SK-N-SH (cell line): ENCODE measurements around the gene SND1. TPM values are rescaled to one million over a fixed set of nuclear protein-coding genes. Genes with fewer than 3 reads are reported as not detected.

ENCODE experiments used
- CTCF ChIA-PET: fragments of 300-600, 350-600 bp; formaldehyde crosslinking; extraction: SDS; loops from one replicate; lab custom pipeline; 2021; lab: Yijun Ruan, JAX
- POLR2A ChIA-PET: fragments of 350-600 bp; sonication (Branson Sonifier 250); formaldehyde crosslinking; extraction: SDS; loops from one replicate; lab custom pipeline; 2020; ENCODE audit warnings: antibody characterized with exemption, inconsistent platforms; lab: Yijun Ruan, JAX
- DNase-seq: peaks from one replicate; pipeline ENCODE4 v3.0.0; 2012
- H2AFZ ChIP-seq: fragments of 200-600 bp; sonication (generic); 2 replicates; pipeline ENCODE4 v1.8.1; 2016; ENCODE audit warnings: antibody characterized with exemption, mild to moderate bottlenecking, low read depth
- H3F3A ChIP-seq: fragments of 200-600 bp; sonication (generic); replicated peaks from 2 replicates; pipeline ENCODE3; 2016; ENCODE audit warnings: antibody characterized with exemption, mild to moderate bottlenecking; ENCODE audit not compliant: insufficient read depth
- H3K27ac ChIP-seq, 2 experiments: fragments of 200-500 bp in 1 of 2; fragments of 200-600 bp in 1 of 2; sonication (Bioruptor generic) in 1 of 2; sonication (generic), shearing (Covaris generic) in 1 of 2; 2 replicates each; pipeline versions ENCODE4 v1.5.1 to v1.6.1; 2014 to 2016; ENCODE audit warnings: low read depth in 2 of 2, inconsistent platforms in 1 of 2, low read length in 1 of 2, mild to moderate bottlenecking in 1 of 2, mixed read lengths in 1 of 2
- H3K27me3 ChIP-seq: fragments of 200-600 bp; sonication (generic), shearing (Covaris generic); 2 replicates; pipeline ENCODE4 v1.6.1; 2016; ENCODE audit warnings: mixed run types; ENCODE audit not compliant: insufficient read depth
- H3K36me3 ChIP-seq, 2 experiments: fragments of 200-500 bp in 1 of 2; fragments of 200-600 bp in 1 of 2; sonication (Bioruptor generic) in 1 of 2; sonication (generic) in 1 of 2; replicated peaks in 1 of 2; 2 replicates each; pipeline versions ENCODE3 to v1.5.1; 2014 to 2016; ENCODE audit warnings: low read length in 1 of 2, mild to moderate bottlenecking in 1 of 2; ENCODE audit not compliant: insufficient read depth in 2 of 2, control insufficient read depth in 1 of 2
- H3K4me1 ChIP-seq, 2 experiments: fragments of 200-500 bp in 1 of 2; fragments of 200-600 bp in 1 of 2; sonication (Bioruptor generic) in 1 of 2; sonication (generic), shearing (Covaris generic) in 1 of 2; 2 replicates each; pipeline versions ENCODE4 v1.5.1 to v1.6.1; 2014 to 2016; ENCODE audit warnings: low read depth in 1 of 2, low read length in 1 of 2, mixed run types in 1 of 2; ENCODE audit not compliant: insufficient read depth in 2 of 2, control insufficient read depth in 1 of 2
- H3K4me2 ChIP-seq: fragments of 200-600 bp; sonication (generic), shearing (Covaris generic); 2 replicates; pipeline ENCODE4 v1.6.1; 2017; ENCODE audit warnings: mixed run types
- H3K4me3 ChIP-seq, 2 experiments: fragments of 200-500 bp in 1 of 2; fragments of 200-600 bp in 1 of 2; sonication (Bioruptor generic) in 1 of 2; sonication (generic), shearing (Covaris generic) in 1 of 2; 2 replicates each; pipeline versions ENCODE4 v1.5.1 to v1.8.1; 2014 to 2016; ENCODE audit warnings: low read depth in 2 of 2, inconsistent platforms in 1 of 2, low read length in 1 of 2, mild to moderate bottlenecking in 1 of 2, mixed read lengths in 1 of 2, moderate library complexity in 1 of 2
- H3K79me2 ChIP-seq: fragments of 200-600 bp; sonication (generic); 2 replicates; pipeline ENCODE4 v1.8.1; 2017; ENCODE audit warnings: mild to moderate bottlenecking; ENCODE audit not compliant: insufficient read depth
- H3K9ac ChIP-seq: fragments of 200-600 bp; sonication (generic); 2 replicates; pipeline ENCODE4 v1.6.1; 2017; ENCODE audit warnings: mixed run types
- H3K9me2 ChIP-seq: fragments of 200-600 bp; sonication (generic); 2 replicates; pipeline ENCODE4 v1.6.1; 2017; ENCODE audit warnings: mixed run types
- H3K9me3 ChIP-seq: fragments of 200-600 bp; sonication (generic); 2 replicates; pipeline ENCODE4 v1.6.1; 2017; ENCODE audit warnings: mixed run types, mild to moderate bottlenecking, moderate library complexity
- H4K20me1 ChIP-seq: fragments of 200-600 bp; sonication (generic); 2 replicates; pipeline ENCODE4 v1.6.1; 2017; ENCODE audit warnings: mild to moderate bottlenecking, mixed run types; ENCODE audit not compliant: insufficient read depth
- ELF1 ChIP-seq: IDR thresholded peaks from 2 replicates; pipeline ENCODE4 v1.4.0; 2012
- EP300 ChIP-seq, 2 experiments: IDR thresholded peaks; 2 replicates each; pipeline versions ENCODE4 v1.4.0 to v1.6.1; 2012; ENCODE audit warnings: borderline replicate concordance in 1 of 2, low read depth in 1 of 2, low read length in 1 of 2
- EZH2phosphoT487 ChIP-seq: fragments of 200-600 bp; sonication (generic); IDR thresholded peaks from 2 replicates; pipeline ENCODE4 v1.6.1; 2017; ENCODE audit warnings: low read depth, mixed run types, mild to moderate bottlenecking, antibody characterized with exemption, moderate library complexity, borderline replicate concordance
- FOSL2 ChIP-seq: IDR thresholded peaks from 2 replicates; pipeline ENCODE4 v1.4.0; 2012; ENCODE audit warnings: low read depth, mild to moderate bottlenecking, moderate library complexity, borderline replicate concordance
- FOXJ3 ChIP-seq: sonication (generic); formaldehyde crosslinking; IDR thresholded peaks from 2 replicates; pipeline ENCODE4 v1.5.1; 2020; ENCODE audit warnings: mild to moderate bottlenecking, missing genetic modification reagents
- GATA2 ChIP-seq: sonication (generic); formaldehyde crosslinking; IDR thresholded peaks from 2 replicates; pipeline ENCODE4 v1.5.0; 2020; ENCODE audit warnings: mild to moderate bottlenecking, missing genetic modification reagents
- JUND ChIP-seq: IDR thresholded peaks from 2 replicates; pipeline ENCODE4 v1.4.0; 2012
- MEF2A ChIP-seq: IDR thresholded peaks from 2 replicates; pipeline ENCODE4 v1.4.0; 2012; ENCODE audit warnings: low read depth, borderline replicate concordance
- MXI1 ChIP-seq: IDR thresholded peaks from 2 replicates; pipeline ENCODE4 v1.6.1; 2012; ENCODE audit warnings: mild to moderate bottlenecking, low read depth, low read length, improper control_type of control experiment
- NFIC ChIP-seq: IDR thresholded peaks from 2 replicates; pipeline ENCODE4 v1.4.0; 2012; ENCODE audit warnings: borderline replicate concordance
- NRF1 ChIP-seq: IDR thresholded peaks from 2 replicates; pipeline ENCODE4 v1.6.1; 2012; ENCODE audit warnings: low read depth, mild to moderate bottlenecking, low read length
- POLR2AphosphoS5 ChIP-seq: IDR thresholded peaks from 2 replicates; pipeline ENCODE4 v1.6.1; 2012; ENCODE audit warnings: low read depth, low read length
- RAD21 ChIP-seq: IDR thresholded peaks from 2 replicates; pipeline ENCODE4 v1.6.1; 2012; ENCODE audit warnings: mild to moderate bottlenecking, low read length
- RXRA ChIP-seq: IDR thresholded peaks from 2 replicates; pipeline ENCODE4 v1.4.0; 2012; ENCODE audit warnings: low read depth, mild to moderate bottlenecking, borderline replicate concordance
- SIN3A ChIP-seq: IDR thresholded peaks from 2 replicates; pipeline ENCODE4 v1.6.1; 2012; ENCODE audit warnings: low read depth, mild to moderate bottlenecking, low read length, moderate library complexity, borderline replicate concordance
- SMC3 ChIP-seq: IDR thresholded peaks from 2 replicates; pipeline ENCODE4 v1.6.1; 2012; ENCODE audit warnings: low read depth, low read length, improper control_type of control experiment
- TCF12 ChIP-seq: IDR thresholded peaks from 2 replicates; pipeline ENCODE4 v1.4.0; 2012
- TEAD4 ChIP-seq: IDR thresholded peaks from 2 replicates; pipeline ENCODE4 v1.4.0; 2012; ENCODE audit warnings: mild to moderate bottlenecking, borderline replicate concordance; ENCODE audit not compliant: insufficient read depth
- YY1 ChIP-seq: IDR thresholded peaks from 2 replicates; pipeline ENCODE4 v1.4.0; 2012; ENCODE audit warnings: low read depth, mild to moderate bottlenecking
- WGBS: methylation state at CpG from one replicate; pipeline ENCODE4 v1.1.6; 2017; ENCODE audit warnings: low lambda C conversion rate; 5-methylcytosine and 5-hydroxymethylcytosine counted together
- polyA plus RNA-seq, 3 experiments: library from polyadenylated mRNA; depleted of rRNA; stranded (reverse); fragments of >200 nt; gene quantifications; 2 replicates each; pipeline ENCODE4 v1.2.3, GENCODE V29; 2012
- TF ChIP-seq, protein P1 (sequence below): IDR thresholded peaks from 2 replicates; pipeline ENCODE4 v1.4.0; 2012; ENCODE audit warnings: low read depth, borderline replicate concordance
- TF ChIP-seq, protein P2 (sequence below): fragments of 150-350 bp; IDR thresholded peaks from 2 replicates; pipeline ENCODE4 v1.6.1; 2017; ENCODE audit warnings: antibody characterized with exemption, low read length, low read depth, borderline replicate concordance
- TF ChIP-seq, protein P3 (sequence below): IDR thresholded peaks from 2 replicates; pipeline ENCODE4 v1.4.0; 2012; ENCODE audit warnings: low read depth, borderline replicate concordance
- TF ChIP-seq, protein P4 (sequence below): IDR thresholded peaks from 2 replicates; pipeline ENCODE4 v1.4.0; 2012; ENCODE audit warnings: low read depth
- TF ChIP-seq, protein P5 (sequence below): IDR thresholded peaks from 2 replicates; pipeline ENCODE4; 2012
- TF ChIP-seq, protein P6 (sequence below): IDR thresholded peaks from 2 replicates; pipeline ENCODE4 v1.6.1; 2012; ENCODE audit warnings: mild to moderate bottlenecking, low read depth, low read length, moderate library complexity

SND1 gene
- polyA plus RNA-seq, 1 of the 3 experiments (the other 2 are of a cell fraction) = 165 TPM

DNA sequence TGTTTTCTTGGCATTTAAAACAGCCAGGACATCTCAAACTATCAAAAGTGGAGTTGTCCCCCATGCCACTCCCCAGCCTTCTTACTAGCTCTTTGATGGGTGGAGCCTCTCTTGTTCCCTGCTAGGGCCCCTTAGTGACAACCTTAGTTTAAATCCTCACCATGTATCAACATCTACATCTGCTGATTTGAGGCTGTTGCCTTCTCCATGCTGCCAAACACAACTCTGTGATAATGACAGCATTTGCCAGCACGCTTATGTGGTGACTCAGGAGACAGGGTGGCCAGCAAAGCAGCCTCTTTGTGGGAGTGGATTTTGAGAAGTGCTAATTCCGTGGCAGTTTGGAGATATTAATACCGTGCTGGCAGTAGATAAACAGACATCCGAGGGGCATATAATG lies 233.8 kb downstream of the SND1 start:
- ChIA-PET POLR2A (no interaction called here), CTCF (interaction anchor here (0.6 to 1.2 kb wide), 5 partner anchors 31 to 445 kb away, joined by 3 read pairs; no protein-coding TSS in a partner anchor)
- 36% methylated on average over 4 of the region's 4 CpGs for WGBS
- Histone ChIP-seq H3K9me3 (no peaks in the 10 kb centered on the region), H3K9ac (no peak overlapping the region), H3K36me3 (peaks cover 22 to 34% of the 10 kb centered on the region in 2 experiments), H3K27me3 (no peaks in the 10 kb centered on the region), H2AFZ (no peak overlapping the region), H3K9me2 (no peaks in the 10 kb centered on the region), H3K4me1 (peaks cover 7 to 32% of the 10 kb centered on the region in 2 experiments), H3K4me3 (no peak overlapping the region), H3F3A (peaks cover 7% of the 10 kb centered on the region), H3K79me2 (peaks cover 45% of the 10 kb centered on the region), H3K4me2 (peak overlapping the region; percentile 49), H4K20me1 (peaks cover 7% of the 10 kb centered on the region), H3K27ac (peak overlapping the region; percentile 30 to 45; a peak in 3 of 4 replicates)
- DNase-seq = no peak
- TF ChIP-seq, protein P1, sequence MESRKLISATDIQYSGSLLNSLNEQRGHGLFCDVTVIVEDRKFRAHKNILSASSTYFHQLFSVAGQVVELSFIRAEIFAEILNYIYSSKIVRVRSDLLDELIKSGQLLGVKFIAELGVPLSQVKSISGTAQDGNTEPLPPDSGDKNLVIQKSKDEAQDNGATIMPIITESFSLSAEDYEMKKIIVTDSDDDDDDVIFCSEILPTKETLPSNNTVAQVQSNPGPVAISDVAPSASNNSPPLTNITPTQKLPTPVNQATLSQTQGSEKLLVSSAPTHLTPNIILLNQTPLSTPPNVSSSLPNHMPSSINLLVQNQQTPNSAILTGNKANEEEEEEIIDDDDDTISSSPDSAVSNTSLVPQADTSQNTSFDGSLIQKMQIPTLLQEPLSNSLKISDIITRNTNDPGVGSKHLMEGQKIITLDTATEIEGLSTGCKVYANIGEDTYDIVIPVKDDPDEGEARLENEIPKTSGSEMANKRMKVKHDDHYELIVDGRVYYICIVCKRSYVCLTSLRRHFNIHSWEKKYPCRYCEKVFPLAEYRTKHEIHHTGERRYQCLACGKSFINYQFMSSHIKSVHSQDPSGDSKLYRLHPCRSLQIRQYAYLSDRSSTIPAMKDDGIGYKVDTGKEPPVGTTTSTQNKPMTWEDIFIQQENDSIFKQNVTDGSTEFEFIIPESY = no peak
- no peak for TF ChIP-seq EZH2phosphoT487
- TF ChIP-seq NRF1 = no peak
- peak; percentile 26; the same call in 1 of the 2 replicates for TF ChIP-seq GATA2 (CRISPR knock-in tag)
- TF ChIP-seq SIN3A = 0 out of 2 replicates have a peak, but pooled peaks have one; percentile 48
- TF ChIP-seq YY1 = no peak
- TF ChIP-seq MXI1 = 0 out of 2 replicates have a peak, but pooled peaks have one; percentile 18
- TF ChIP-seq RXRA = no peak
- TF ChIP-seq, protein P2, sequence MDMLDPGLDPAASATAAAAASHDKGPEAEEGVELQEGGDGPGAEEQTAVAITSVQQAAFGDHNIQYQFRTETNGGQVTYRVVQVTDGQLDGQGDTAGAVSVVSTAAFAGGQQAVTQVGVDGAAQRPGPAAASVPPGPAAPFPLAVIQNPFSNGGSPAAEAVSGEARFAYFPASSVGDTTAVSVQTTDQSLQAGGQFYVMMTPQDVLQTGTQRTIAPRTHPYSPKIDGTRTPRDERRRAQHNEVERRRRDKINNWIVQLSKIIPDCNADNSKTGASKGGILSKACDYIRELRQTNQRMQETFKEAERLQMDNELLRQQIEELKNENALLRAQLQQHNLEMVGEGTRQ = no peak
- peak; percentile 60; the same call in 1 of the 2 replicates for TF ChIP-seq FOSL2
- TF ChIP-seq FOXJ3 = no peak; the same call in 1 of the 2 replicates
- no peak for TF ChIP-seq MEF2A
- TF ChIP-seq, protein P3, sequence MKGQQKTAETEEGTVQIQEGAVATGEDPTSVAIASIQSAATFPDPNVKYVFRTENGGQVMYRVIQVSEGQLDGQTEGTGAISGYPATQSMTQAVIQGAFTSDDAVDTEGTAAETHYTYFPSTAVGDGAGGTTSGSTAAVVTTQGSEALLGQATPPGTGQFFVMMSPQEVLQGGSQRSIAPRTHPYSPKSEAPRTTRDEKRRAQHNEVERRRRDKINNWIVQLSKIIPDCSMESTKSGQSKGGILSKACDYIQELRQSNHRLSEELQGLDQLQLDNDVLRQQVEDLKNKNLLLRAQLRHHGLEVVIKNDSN = no peak
- peak; percentile 56 for TF ChIP-seq TCF12
- no peak for TF ChIP-seq EP300 (IDR thresholded peaks at IDR 0.05; ENCODE audit: borderline replicate concordance in 1 of 2, low read depth in 1 of 2, low read length in 1 of 2)
- TF ChIP-seq, protein P4, sequence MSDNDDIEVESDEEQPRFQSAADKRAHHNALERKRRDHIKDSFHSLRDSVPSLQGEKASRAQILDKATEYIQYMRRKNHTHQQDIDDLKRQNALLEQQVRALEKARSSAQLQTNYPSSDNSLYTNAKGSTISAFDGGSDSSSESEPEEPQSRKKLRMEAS = peak; percentile 61
- no peak for TF ChIP-seq SMC3
- TF ChIP-seq, protein P5, sequence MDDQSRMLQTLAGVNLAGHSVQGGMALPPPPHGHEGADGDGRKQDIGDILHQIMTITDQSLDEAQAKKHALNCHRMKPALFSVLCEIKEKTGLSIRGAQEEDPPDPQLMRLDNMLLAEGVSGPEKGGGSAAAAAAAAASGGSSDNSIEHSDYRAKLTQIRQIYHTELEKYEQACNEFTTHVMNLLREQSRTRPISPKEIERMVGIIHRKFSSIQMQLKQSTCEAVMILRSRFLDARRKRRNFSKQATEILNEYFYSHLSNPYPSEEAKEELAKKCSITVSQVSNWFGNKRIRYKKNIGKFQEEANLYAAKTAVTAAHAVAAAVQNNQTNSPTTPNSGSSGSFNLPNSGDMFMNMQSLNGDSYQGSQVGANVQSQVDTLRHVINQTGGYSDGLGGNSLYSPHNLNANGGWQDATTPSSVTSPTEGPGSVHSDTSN = peak; percentile 40; the same call in 1 of the 2 replicates
- TF ChIP-seq JUND = peak; percentile 47
- TF ChIP-seq POLR2AphosphoS5 = 0 out of 2 replicates have a peak, but pooled peaks have one; percentile 31
- TF ChIP-seq RAD21 = no peak; the same call in 1 of the 2 replicates
- no peak for TF ChIP-seq ELF1
- peak; percentile 25; the same call in 1 of the 2 replicates for TF ChIP-seq NFIC
- TF ChIP-seq, protein P6, sequence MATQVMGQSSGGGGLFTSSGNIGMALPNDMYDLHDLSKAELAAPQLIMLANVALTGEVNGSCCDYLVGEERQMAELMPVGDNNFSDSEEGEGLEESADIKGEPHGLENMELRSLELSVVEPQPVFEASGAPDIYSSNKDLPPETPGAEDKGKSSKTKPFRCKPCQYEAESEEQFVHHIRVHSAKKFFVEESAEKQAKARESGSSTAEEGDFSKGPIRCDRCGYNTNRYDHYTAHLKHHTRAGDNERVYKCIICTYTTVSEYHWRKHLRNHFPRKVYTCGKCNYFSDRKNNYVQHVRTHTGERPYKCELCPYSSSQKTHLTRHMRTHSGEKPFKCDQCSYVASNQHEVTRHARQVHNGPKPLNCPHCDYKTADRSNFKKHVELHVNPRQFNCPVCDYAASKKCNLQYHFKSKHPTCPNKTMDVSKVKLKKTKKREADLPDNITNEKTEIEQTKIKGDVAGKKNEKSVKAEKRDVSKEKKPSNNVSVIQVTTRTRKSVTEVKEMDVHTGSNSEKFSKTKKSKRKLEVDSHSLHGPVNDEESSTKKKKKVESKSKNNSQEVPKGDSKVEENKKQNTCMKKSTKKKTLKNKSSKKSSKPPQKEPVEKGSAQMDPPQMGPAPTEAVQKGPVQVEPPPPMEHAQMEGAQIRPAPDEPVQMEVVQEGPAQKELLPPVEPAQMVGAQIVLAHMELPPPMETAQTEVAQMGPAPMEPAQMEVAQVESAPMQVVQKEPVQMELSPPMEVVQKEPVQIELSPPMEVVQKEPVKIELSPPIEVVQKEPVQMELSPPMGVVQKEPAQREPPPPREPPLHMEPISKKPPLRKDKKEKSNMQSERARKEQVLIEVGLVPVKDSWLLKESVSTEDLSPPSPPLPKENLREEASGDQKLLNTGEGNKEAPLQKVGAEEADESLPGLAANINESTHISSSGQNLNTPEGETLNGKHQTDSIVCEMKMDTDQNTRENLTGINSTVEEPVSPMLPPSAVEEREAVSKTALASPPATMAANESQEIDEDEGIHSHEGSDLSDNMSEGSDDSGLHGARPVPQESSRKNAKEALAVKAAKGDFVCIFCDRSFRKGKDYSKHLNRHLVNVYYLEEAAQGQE = no peak
- TF ChIP-seq TEAD4 = no peak
